HG03066 (cell line): ENCODE results near the gene SH3GL1.

Source experiments
- ATAC-seq: cut with Tn5 transposase; IDR thresholded peaks from one replicate; pipeline ENCODE4 v1.9.1; 2021; ENCODE audit warnings: low read depth; ENCODE audit not compliant: unreplicated experiment

The SH3GL1 gene

DNA sequence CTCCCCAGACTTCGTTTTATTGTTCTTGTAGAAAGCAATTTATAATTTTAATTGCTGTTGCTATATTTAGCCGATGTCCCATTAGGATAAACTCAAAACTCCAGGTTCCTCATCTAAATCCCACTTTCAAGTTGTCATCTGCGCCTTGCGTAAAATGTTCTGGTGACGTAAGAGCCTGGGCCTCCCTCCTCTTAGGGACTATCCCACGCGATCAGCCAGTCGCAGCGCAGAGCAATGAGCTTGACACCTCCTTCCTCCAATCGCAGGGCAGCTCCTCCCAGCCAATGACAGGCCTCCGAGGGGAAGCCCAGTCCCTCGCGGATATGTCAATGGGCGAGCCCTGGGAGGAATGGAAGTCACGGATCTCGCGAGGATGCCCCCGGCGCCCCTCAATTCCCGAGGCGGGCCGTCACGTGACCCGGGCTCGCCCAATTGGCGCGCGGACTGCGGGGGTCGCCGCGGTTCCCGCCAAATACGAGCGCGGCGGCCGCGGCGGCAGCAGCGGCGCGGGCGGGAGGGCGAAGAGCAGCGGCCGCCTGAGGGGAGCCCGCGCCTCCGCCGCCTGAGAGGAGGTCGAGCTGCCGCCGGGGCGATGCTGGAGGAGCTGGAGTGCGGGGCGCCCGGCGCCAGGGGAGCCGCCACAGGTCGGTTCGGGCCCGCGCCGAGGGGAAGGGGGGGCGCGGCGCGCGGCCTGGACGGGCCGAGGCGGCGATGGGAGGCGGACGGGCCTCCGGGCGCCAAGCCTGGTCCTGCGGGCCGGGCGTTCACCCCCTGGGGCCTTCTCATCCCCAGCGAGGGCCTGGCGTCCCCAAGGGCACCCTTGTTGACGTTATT is 2.0 kb upstream of the SH3GL1 start, which contains the start of gene CHAF1A:
TSS of gene CHAF1A (plus strand) at position 470 of the 834 bp plus-strand sequence. CDS start at position 593, 123 bp downstream.
- ATAC-seq: peak; percentile 69

- no peak for ATAC-seq
These were observed 1.4 kb upstream of the SH3GL1 start for GRCh38 chr19:4401769-4402170.

DNA sequence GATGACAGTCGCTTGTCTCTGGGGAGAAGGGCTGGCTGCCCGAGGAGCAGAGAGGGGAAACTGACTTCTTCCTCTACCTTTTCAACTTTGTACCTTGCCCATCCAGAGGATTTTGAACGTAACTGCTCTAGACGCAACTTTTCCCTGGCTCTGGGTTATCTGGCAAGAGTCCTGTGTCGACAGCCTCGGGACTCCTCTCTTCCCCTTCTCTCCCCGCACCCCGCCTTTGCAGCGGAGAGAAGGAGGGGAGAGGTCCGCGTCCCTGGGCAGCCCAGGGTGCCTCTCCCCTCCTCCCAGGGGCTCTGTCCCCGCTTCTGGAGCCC is 574 bp downstream of the SH3GL1 start:
- peak; percentile 17 for ATAC-seq

- ATAC-seq: no peak
These were observed 3.2 kb downstream of the SH3GL1 start for GRCh38 chr19:4396949-4397783.

GRCh38 chr19:4393947-4394590 is 6.3 kb downstream of the SH3GL1 start:
- ATAC-seq: no peak

GRCh38 chr19:4391701-4392483 is 8.5 kb downstream of the SH3GL1 start:
- ATAC-seq: no peak

GRCh38 chr19:4391306-4391693 is 9.0 kb downstream of the SH3GL1 start:
- ATAC-seq: no peak

DNA sequence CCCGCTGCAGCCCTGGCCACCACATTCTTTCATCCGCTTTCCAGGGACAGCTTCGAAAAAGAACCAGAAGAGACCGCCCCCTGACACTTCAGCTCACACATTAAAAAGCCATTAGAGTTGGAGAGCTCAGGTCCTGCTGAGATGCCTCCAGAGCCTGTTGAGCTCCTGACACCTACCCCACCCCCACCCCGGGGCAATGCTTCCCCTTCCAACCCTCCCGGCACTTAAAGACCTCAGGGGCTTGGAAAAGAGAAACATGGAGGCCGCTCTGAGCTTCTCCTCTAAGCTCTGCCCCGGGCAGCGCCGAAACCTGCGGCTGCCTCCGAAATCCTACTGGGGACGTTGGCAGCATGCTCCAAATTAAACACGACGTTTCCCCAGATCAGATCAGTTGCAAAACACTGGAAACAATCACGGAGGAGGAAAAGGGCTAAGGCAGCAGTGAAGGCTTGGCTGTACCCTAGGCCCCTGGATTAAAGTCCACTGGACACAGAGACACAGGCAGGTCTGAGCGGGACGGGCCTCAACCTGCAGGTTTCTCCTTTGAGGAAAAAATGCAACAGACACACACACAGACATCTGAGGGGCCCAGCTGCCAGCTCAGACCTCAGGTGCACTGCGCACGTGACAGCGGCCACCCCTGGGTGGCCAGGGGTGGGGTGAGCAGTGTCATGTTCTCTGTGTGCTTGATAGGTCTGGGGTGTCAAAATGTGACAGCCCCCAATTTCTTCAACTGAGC is 9.6 kb downstream of the SH3GL1 start:
- no peak for ATAC-seq

DNA sequence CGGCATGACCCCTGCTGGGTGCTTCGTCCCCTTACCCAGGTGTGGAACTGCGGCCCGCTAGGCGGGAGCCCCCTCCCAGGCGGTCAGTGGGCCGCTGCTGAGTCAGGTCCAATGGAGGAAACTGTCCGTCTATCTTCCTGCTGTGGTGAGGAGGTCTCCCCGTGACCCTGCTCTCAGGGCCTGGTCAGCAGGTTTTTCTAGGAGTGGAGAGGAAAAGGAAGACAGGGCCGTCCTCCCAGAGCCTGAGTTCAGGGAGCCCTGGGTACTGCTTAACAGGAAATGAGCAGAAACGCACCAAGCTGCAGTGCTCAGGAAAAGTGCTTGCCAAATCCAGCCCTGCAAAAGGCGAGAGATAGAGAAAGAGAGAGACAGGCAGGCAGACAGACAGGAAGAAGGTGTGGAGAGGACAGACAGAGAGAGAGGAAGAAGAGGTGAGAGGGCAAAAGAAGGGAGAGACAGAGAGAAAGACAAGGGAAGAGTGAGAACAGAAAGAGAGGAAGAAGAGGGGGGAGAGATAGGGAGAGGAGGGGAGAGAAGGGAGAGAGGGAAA is 10.3 kb downstream of the SH3GL1 start:
- ATAC-seq: no peak

GRCh38 chr19:4389511-4390016 is 10.8 kb downstream of the SH3GL1 start:
- ATAC-seq: no peak

- no peak for ATAC-seq
These were observed 11.3 kb downstream of the SH3GL1 start for GRCh38 chr19:4389064-4389375.

- no peak for ATAC-seq
These were observed 11.8 kb downstream of the SH3GL1 start for GRCh38 chr19:4388337-4389063.

DNA sequence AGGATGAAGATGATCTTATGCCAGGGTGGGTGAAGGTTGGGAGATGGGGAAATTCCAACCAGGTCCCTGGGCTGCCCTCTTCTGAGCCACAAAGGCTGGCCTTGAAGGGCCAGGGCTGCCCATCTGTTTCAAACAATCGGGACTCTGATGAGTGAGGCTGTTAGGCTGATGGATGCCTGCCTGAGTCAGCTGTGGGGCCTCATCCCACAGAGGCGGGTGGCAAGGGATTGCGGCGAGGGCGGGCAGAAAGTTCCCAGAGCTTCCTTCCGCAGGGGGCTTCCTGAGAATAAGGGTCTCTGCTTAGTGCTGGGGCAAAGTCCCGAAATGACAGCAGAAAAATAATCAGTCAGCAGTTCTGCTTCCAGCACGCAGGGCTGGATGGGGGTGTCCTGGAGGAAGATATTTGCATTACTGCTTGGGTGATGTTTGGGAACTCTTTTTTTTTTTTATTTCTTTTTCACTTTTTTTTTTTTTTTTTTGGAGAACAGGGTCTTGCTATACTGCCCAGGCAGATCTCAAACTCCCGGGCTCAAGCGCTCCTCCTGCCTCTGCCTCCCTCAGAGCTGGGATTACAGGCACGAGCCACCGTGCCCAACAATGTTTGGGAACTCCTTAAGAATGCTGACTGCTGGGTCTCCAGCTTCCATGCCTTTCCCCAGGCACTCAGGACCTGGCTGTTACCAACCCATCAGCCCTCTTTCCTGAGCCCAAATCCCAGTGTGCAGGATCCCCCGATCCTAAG is 14.1 kb downstream of the SH3GL1 start:
- ATAC-seq: no peak

DNA sequence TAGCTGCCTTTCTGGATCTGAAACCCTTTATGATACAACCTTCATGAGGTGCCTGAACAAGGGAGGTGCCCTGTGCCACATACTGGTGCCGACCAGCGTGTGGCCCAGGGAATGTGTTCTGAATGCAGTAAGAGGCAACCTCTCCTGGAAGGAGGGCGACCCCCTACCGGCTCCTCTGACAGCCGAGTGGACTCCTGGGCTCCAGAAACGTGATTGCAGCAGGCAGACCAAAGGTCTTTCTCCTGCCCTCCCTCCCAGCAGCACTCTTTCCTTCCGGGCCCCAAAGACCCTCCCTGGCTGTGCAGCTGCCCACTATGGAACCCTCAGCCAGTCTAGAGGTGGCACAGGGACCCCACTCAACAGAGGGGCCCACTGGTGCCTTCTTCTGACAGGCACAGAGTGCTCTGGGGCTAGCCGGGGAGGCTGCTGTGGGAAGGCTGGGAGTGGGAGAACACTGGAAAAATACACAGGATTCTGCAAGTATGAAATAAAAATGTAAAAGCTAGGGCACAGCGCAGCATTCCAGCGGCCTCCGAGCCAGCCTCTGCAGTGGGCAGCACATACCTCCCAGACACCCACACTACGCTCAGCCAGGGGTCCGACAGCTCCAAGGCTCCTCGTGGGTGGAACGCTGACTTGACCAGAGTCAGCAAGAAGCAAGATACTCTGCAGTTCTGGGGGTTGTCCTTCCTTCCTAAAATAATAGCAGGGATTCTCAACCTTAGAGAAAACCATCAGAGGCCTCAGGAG is 14.9 kb downstream of the SH3GL1 start:
- ATAC-seq: no peak

GRCh38 chr19:4380254-4380727 is 20.1 kb downstream of the SH3GL1 start:
- peak; percentile 23 for ATAC-seq

- ATAC-seq: peak; percentile 47
These were observed 20.7 kb downstream of the SH3GL1 start for GRCh38 chr19:4379383-4380253.
